ENCODE data around the gene LSM12.
"Not testable (repeated sequence)": the region's sequence is repeated elsewhere in the genome, so short reads cannot be mapped to it uniquely, and the experiment has no call there.

The LSM12 gene

DNA sequence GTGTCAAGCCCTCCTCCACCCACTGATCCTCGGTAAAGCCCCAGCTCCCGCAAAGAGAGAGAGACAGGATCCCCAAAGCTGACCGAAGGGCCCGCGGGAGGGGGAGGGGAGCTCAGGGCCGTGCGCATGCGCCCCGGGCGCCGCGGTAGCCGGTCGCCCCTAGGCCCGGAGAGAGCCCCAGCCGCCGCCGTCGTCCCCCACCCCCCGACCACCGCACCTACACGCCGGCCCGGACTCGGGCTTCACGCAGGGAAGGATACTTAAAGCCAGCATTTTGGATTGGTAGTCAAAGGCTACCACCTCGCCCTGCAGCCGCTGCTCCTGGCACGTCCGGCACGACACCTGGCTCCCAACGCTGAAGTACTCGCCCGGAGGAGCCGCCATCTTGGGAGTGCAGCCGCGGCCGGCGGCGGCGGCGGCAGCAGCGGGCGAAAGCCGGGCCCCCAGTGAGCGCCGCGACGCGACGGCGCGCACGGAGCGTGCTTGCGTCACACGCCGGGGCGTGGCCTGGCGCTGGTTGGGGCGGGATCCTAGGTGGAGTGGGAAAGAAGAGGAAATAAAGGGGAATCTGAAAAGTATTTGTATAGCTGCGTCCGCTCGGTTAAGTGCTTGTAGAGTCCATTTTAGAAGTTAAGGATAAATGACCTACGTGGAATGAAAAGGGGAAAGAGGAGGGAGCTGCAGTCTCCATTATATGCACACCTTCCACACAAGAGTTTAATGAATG, at the start of gene LSM12:
TSS of gene LSM12 (minus strand) at position 468 of the 727 bp plus-strand sequence. CDS start at position 384, 84 bp downstream.
- peak; percentile 91 for DNase-seq

DNA sequence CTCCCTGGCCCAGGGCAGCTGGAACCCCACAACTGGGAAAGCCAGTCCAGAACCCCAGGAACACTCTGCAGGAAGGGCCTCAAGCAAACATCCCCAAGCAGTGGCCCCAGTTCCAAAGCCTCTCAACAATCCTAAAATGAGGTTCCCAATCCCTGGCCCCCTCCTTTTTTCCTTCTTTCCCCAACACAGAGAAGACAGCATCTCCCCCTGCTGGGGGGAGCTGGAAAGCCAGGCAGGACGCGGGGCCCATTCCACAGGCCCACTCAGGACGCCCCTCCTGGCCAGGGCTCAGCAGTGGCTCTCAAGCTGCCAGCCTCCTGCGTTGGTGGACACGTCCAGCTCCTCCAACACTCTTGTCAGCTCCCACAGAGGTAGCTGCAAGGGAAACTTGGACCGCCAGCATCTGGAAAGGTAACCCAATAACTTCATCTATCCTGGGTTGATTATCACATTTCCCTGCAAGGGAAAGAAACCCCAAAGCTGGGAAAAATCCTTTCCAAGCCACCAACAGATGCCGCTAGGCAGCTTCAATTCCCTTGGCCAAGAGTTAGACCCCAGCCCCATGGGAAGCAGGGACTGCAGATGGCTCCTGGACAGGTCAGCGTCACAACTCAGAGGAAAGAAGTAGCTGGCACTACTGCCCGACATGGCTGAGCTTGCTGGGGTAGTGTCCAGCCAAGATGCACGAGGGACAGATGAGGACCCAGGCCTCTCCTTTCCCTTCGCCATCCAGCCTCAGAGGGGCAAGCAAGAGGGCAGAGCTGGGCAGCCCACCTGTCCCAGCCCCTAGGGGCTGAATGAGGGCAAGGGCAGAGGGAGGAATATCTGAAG, 49.3 kb upstream of the LSM12 start:
- DNase-seq: no peak

DNA sequence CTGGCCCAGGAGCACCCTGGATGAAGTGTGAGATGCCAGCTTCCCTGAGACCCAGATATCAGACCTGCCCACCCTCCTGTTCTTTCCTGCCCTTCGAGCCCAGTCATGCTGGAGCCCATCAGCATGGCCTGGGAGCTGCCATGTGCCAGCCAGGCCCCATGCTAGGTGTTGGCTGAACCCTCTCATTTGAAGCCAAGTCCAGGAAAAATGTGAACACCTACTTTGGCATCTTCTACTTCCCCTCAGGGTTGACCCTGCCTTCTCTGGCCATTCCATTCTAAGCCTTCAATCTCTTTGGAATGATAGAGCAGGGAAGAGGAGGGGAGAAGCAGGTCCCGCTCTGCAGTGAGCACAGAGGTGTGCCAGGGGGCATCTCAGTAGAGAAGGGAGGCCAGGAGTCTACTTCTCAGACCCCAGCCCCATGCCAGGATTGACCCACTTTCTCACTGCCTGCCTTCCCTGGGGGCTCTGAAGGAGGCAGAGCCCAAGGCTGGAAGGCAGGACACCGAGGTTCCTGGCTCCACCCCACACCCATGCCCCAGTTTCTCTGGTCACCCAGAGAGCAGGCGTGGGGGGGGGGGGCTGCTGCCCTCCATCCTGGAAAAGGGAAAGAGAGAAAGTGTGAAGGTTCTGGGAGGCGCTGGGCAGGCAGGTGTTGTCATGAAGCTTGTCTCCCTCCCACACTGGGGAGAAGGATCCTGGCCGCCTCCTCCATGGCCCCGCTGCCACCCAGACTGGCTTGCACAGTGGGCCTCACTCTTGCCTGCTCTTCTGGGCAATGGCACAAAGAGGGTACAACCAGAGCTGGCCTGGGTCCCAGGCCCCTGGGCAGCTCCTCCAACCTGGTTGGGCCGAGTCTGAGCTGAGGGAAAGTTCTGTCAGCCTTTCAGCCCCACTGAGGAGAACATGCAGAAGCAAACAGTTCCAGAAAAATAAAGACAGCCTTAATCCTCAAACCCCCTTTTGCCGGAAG, 47.7 kb upstream of the LSM12 start:
- no peak for DNase-seq

GRCh38 chr17:44113382-44113781, 46.9 kb upstream of the LSM12 start:
- DNase-seq: no peak

- DNase-seq: no peak
Measured at GRCh38 chr17:44112284-44113280, 46.1 kb upstream of the LSM12 start.

GRCh38 chr17:44111777-44112176, 45.3 kb upstream of the LSM12 start:
- no peak for DNase-seq

GRCh38 chr17:44110823-44111633, 44.6 kb upstream of the LSM12 start:
- peak; percentile 93 for DNase-seq

GRCh38 chr17:44110011-44110686, 43.7 kb upstream of the LSM12 start:
- DNase-seq: no peak

GRCh38 chr17:44109312-44109630, 42.8 kb upstream of the LSM12 start:
- no peak for DNase-seq

DNA sequence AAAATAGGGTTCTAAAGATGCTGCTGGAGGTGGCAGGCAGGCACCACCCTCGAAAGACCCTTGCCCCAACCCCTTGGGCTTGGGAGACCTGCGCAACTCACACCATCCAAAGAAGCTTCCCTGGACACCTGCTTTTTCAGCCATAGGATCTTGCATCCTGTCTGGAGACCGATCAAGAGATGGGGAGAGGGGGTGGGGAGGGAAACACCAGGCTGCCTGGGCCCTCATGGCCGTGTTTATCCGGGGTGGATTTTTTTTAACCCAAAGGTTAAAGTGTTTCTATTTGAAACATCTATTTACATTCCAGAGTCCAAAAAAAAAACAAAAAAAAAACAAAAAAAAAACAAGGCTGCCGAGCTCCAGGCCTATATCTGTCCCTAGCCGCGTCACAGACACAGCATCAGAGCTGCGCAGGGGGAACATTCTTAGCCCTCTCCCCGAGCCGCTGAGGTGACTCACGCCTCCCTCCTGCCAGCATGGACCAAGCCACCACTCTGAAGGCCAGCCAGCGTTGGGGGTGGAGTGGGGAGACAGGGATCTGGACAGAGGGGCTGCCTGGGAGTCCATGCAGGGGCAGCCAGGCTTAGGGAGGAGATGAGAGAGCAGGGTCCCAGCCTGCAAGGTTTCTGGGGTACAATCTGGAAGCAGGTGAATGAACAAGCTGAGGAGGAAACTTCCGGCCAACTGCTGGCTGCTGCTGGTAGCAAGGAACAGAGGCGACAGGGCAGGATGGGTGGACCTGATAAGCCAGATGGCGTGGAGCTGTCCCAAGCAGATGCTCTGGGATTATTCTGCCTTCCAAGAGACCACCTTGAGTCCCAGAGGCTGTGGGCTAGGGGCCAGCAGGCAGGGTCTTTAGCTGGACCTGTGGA, 42.2 kb upstream of the LSM12 start:
- no peak for DNase-seq

- DNase-seq: no peak
Measured at GRCh38 chr17:44106801-44107200, 40.3 kb upstream of the LSM12 start.

DNA sequence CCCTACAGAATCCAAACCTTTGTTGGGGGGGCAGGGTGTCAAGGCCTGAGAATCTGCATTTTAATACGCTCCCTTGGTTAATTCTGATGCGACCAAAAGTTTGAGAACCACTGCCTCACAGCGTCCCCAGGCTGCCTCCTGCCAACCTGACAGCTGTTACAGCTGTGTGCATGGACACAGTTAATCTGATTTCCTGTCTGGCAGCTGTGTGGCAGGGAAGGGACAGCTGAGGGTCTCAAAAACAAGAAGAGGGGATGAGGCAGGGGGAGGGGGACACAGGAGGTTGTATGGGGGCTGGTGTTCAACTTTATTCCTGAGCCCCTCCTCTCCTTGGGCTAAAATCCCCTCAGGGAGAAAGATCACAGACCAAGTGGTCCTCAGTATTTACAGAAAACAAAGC, 39.5 kb upstream of the LSM12 start:
- no peak for DNase-seq

DNA sequence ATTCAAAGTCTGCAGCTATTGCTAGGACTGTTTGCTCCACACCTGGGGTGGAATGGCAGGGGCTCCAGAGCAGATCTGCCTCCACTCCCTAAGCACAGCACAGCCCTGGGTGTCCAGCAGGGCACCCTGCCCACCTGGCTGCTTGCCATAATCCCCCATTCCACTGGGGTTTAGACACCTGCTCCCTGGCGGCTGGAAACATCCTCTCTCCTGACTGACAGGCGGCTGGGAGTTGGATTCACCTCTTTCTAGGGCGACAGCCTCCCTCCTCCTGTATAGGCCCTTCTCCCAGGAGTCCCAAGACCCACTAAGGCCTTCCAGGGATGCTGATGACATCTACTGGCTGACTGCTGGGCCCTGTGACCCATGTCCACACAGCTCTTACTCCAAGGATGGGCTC, 39.0 kb upstream of the LSM12 start:
- no peak for DNase-seq

GRCh38 chr17:44102849-44103622, 36.6 kb upstream of the LSM12 start:
- no peak for DNase-seq

DNA sequence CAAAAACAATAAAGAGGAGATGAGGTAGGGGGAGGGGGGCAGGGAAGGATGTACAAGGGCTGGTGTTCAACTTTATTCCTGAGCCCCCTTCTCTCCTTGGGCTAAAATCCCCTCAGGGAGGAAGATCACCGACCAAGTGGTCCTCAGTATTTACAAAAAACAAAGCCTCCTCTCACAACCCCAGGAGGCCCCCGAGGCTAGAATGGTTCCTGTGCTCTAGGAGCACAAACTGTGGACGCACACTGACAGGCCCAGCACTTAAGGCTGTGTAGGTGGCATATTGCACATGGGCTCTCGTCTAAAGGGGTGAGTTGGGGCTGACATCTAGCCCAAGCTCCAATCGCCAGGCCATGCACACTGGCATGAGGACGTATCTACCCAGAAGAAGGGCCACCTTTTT, 35.4 kb upstream of the LSM12 start:
- not testable (repeated sequence) for DNase-seq

- DNase-seq: no peak
Measured at GRCh38 chr17:44097110-44097958, 30.9 kb upstream of the LSM12 start.

Data from DMS153 (cell line).